HG03432 (cell line): ENCODE data around the gene RBM19.

ENCODE experiments used
- ATAC-seq: cut with Tn5 transposase; IDR thresholded peaks from one replicate; pipeline ENCODE4 v1.9.1; 2021; ENCODE audit warnings: mild to moderate bottlenecking, moderate library complexity; ENCODE audit not compliant: unreplicated experiment

The RBM19 gene

DNA sequence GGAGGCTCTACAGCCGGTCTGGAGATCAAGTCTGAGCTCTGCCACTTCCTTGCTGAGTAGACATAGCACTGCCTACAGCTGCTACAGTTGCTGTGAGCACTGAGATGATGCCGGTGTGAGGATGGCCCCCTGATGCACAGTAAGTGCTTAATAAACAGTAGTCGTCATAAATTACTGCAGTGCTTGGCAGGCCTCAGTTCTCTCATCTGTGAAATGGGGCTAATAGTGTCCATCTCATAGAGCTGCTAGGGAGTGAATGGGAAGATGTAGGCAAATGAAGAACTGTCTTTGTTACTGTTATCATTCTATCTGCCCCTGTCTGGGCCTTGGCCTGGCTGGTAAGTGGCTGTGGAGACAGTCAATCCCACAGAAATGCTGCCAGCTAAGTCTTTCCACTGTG lies 124.3 kb downstream of the RBM19 start:
- no peak for ATAC-seq

DNA sequence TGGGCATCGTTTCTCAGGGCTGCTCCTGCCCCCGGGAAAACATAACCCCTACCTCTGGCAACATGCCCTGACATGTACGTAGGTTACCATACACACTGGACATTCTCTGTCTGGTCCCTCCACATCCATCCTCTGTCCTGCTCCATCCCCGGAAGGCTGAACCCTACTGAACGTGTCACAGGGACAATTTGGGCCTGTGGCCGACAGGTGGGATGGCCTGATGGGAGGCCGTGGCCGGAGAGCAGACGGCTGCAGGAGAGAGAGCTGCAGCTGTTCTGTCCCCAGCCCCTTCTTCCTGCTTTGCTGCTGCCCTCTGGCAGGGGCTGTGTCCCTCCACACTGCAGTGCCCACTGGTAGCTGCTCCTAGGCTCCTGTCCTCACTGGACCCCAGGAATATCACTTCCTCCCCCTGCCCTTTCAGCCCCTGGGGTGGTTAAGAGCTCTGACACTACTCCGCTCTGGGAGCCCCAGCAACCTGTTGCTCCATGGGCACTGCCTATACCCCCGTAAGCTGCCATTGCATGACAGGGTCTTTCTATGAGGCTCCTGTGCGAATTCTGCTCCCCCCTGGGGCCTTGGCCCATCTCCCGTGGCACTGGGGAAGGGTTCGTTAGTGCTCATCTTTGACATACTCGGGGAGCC lies 125.6 kb downstream of the RBM19 start:
- ATAC-seq = no peak

DNA sequence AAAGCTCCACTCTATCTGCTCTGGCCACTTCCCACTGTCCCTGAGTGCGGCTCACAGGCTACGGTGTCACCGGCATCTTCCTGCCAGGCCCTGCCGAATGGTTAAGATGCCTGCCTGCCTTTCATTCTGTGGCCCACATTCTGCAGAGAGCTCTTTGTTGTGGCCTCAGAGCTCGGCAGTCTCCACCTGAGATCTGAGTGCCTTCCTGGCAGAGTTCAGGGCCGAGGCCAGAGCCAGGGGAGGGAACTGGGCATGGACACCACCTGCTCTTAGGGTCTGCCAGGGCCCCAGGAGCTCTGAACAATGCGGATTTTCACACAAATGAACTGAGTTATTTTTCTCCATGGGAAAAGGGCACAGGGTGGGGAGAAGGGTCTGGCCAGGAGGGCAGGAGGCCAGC lies 127.2 kb downstream of the RBM19 start:
- no peak for ATAC-seq

DNA sequence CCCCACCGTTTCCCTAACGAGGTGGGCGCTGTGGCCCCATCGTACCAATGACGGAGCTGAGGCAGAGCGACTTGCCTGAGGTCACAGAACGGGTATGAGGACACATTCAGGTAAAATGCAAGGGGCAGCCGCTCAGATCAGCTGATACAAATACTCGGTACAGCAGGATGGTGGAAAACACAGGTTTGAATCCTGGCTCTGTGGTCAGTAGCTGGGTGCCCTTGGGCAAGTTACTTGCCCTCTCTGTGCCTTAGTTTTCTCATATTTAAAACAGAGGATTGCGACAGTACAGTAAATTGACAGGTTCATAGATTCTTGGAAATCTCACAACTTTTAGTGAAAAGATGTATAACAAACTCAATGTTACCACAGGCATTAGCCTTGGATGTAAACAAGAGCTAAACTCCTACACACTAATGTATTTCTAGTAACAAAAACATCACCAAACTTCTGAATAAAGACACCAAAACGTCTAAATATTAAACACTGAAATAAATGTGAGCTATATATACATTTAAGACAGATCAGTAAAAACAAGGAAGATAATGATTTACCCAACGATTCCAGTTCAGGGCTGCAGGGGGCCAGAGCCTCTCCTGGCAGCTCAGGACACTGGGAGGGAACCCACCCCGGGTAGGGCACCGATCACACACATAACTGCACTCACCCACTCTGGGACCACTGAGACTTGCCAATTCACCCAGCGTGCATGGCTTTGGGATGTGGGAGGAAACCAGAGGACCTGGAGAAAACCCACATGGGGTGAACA lies 128.4 kb downstream of the RBM19 start:
- ATAC-seq = no peak

DNA sequence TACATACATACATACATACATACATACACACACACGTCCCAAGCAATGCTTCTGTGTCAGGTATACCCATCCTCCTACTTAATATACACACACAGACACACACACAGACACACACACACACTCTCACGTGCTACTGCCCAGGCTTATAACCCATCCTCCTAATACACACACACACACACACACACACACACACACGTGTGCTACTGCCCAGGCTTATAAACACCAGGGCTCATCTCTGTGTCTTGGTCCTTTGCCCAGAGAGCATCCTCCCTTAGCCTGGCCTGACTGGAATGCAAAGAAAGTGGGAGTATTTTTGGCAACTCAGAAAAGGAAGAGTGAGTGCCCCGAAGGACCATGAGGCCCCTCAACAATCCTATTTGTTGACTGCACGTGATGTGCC lies 129.0 kb downstream of the RBM19 start:
- no peak for ATAC-seq

DNA sequence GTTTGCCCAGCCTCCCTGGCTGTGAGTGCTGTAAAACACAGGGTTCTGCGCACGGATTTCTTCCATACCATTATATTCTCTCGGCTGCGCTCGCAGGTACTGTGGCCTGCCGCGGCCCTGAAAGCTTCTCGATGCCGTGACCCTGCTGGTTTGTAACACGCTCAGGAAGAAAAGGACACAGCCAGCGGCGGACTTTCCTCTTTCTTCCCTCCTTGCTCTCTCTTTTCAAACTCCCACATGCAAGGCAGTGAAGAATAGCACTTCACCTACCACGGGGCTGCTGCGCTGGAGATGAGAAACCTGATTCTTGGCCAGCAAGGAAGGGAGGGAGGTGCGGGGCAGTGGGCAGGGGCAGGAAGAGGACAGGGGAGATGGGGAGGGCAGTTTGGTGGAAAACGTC lies 130.2 kb downstream of the RBM19 start:
- ATAC-seq = no peak

DNA sequence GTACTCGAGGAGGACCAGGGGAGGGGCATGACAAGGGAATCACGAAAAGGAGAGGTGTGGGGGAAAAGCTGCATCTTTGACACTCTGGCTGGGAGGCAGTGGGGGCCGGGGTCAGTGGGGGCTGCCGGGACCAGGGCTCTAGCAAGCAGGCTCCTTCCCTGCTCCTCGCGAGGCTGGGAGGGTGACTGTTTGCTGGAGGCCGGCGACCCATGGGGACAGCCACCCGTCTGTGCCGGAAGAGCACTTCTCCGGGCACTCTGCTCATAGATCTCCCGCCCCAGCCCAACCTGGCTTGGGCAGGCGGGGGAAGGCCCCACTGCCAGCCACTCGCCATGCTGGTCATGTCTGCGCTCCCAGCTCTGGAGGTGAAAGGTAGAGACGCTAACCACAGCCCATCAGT lies 130.7 kb downstream of the RBM19 start:
- no peak for ATAC-seq

DNA sequence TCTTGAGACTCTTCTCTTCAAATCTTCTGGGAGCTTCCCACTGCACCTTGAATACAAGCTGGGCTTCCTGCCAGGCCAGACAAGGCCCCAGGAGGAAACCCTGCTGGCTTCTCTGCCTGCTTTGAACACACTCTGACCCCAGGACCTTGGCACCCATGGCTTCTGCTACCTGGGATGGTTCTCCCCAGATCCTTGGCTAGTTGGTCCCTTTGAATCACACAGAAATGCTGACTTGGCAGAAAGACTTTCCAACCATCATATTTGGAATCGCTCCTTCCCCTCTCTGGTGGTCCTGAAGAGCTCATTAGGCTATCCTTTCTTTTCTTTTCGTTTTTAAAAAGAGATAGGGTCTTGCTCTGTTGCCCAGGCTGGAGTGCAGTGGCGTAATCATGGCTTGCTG lies 132.7 kb downstream of the RBM19 start:
- ATAC-seq = no peak

DNA sequence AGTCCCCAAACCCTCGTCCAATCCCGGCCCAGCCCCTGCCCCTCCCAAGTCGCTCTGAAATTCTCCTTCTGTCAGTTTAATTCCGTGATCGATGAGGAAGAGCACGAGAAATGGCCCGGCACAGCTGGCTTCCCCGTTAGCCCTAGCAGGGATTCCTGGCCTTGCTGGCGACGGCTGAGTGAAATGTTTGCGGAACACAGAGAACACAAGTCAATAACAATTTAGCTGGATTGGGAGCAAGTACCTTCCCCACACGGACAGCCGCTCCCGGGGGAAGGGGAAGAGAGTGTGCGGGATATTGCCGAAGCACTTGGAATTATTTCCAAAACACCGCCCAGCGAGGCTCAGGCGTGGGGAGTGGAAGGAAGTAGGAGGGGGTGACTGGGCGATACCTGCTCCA lies 134.6 kb downstream of the RBM19 start:
- ATAC-seq = no peak

DNA sequence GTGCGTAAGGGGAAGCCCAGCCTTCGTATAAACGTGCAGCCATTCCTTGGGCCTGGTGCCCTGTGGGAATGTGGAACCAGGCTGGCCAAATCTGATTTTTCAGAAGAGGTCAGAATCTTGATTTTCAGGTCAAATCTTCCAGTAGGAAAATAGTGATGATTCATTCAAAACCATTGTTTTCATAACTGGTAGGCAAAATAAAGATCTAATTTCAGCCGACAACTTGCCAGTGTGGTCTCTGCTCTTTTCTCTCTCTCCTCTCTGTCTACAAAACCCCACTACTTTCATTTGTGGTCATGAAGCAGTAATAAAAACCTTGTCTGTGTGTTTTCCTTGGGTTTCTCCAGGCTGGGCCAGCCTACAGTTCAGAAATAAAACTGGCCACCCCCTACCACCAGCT lies 135.1 kb downstream of the RBM19 start:
- ATAC-seq = no peak

DNA sequence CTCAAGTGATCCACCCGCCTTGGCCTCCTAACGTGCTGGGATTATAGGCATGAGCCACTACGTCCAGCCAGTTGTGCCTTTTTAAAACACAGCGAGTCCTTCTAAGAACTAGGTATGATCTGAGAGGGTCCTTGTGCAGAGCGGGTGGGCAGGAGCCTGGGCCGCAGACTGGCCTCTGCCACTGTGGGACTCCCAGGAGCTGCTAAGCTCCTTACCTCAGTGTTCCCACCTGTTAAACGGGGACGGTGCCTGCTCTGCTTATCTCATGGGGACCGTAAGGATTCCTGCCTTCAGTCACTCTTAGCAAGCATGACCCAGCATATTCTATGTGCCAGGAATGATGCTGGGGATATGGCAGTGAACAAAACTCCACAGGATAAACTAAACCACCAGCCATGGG lies 136.9 kb downstream of the RBM19 start:
- no peak for ATAC-seq

DNA sequence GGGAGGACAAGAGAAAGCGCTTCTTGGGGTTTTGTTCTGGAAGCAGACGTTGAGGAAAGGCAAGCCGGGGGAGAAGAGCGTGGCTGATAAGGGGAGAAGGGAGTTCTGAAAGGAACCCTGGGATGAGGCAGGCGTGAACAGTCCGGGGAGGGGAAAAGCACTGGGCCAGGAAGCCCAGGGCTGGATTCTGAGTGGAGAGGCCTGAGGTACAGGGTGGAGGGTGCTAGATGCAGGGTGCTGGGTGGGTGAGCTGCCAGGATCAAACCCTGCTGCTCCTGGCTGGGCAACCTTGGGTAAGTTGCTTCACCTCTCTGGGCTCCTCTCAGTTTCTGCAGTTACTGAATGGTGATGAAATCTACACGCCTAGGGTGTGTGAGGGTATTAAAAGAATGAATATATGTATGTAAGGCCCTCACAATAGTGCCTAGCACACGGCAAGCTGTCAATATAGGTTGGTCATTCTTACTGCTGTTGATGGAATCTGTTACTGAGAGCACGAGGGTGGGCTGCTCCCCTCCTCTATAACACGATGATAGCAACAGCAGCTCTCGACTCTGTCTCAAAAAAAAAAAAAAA lies 138.5 kb downstream of the RBM19 start:
- no peak for ATAC-seq

DNA sequence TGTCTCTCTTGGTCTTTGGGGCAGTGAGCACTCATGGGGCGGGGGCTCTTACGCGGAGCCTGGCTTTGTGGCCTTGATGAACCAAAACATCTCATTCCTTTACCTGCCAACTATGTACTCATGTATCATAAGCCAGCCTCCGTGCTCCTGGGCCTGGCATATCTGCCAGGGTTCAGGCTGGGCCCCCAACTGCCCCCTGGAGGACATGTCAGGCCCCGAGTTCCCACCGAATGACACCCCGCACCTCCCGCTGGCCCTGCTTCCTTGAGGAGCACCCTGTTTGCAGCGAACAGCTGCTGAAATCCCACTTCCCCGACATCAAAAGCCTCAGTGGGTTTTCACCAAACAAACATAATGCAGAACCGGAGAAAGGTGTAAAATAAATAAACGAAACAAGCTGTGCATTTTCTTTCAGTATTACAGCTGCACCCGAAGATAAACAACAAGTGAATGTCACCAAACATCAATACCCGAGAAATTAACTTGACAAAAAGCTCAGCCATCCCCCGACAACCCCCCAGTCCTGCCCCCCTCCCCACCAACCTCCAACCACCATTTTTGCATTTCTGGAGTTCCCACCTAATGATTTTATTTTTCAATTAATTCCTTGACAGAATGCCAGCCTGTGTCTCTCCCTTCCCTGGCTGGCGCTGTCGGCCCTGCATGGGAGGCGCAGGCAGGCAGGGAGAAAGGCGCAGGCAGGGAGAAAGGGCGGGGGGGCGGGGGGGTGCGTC lies 139.2 kb downstream of the RBM19 start:
- no peak for ATAC-seq

DNA sequence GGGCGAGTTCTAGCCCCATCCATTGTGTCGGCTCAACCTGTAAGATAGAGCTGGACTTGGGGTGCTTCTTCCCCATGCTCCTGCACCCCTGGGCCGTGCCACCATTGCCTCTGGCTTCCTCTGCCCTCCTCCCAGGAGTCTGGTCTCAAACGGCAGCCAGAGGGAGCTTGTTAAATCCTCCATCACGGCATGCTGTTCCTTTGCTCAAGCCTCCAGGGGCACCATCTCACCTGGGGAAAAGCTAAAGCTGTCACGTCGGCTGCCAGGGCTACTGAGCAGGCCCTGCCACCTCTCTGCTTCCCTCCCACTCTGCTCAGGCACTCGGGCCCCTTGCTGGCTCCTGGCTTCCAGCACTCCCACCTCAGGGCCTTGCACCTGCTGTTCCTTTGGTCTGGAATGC lies 140.4 kb downstream of the RBM19 start:
- no peak for ATAC-seq

DNA sequence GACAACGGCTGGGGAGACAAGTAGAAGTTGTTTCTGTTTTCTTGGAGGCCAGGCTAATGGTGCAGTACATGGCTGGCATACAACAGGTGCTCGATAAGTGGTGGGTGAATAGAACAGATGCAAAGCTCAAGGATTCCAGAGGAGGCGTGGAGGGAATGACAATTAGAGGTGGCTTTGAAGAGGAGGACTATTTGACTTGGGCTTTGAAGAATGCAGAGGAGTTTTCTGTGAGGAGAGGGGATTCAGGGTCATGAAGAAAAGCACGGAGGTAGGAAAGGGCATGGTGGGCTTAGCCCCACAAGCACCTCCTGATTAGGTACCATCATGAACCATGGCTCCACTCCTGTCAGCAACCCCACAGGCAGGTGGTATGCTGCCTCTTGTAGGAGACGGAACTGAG lies 142.3 kb downstream of the RBM19 start:
- no peak for ATAC-seq

DNA sequence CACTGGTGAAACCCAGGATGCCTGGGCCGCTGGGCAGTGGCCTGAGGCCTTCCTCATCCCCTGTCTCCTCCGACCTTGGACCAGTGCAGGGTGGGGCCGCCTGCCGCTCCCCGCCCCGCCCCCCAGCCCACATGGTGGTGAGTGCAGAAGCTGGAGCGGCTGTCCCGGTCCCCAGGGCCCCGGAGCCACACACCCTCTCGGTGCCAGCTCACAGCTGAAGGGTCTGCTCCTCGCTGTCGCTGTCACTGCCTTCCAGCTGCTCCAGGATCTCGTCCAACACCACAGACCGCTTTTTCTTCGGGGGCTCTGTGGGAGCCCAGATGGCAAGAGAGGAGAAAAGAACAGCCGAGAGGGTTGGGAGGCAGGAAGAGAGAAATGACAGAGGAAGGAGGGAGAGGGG lies 143.1 kb downstream of the RBM19 start:
- ATAC-seq = no peak

DNA sequence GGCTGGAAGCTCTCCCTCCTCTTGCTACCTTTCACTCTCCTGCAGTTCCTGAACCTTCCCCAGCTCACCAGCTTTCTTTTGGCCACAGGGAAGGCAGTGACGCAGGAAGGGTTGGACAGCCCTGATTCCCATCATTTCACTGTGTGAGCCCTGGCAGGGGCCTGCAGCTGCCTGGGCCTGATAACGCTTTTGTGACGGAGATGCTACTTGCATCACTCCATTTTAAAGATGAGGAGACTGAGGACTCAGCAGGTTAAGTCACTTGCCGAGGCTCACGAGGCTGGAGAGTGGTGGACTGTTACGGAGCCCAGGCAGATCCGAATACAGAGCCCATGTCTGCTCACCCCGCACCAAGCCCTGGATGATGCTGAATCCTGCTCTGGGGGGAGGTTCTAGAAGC lies 145.3 kb downstream of the RBM19 start:
- no peak for ATAC-seq

DNA sequence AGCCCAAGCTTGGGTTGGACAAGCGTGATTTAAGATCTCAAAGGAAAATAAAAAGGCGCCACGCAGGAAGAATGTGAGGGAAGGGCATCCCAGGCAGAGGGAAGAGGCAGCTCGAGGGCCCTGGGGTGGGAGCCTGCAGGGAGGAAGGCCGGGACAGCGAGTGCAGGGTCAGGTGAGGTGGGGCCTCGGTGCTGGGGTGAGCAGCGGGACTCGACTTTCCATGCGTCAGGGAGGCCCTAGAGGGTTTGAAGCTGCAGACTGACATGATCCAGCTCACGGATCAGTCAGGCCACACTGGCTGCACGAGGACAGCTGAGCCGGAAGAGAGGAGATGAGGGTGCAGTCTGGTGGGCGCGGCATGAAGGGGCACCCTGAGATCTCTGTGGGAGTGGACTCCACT lies 145.8 kb downstream of the RBM19 start:
- no peak for ATAC-seq

DNA sequence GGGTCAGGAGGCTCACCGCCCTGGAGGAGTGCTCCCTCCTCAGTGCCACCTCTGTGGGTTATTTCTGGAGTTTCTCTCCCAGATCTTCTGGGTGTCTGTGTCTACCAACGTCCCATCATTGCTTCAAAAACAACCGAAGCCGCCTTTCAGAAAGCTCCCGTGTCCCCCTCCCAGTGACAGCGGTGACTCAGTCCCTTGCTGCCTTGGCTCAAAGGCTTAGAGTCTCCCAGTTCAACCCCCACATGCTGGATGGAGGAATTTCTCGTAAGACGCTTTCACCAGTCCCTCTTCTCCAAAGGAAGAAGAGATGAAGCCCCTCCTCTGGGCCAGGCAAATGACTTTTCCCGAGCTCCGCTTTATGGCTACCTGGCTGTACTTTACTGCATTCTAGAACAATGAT lies 146.6 kb downstream of the RBM19 start:
- ATAC-seq = no peak

DNA sequence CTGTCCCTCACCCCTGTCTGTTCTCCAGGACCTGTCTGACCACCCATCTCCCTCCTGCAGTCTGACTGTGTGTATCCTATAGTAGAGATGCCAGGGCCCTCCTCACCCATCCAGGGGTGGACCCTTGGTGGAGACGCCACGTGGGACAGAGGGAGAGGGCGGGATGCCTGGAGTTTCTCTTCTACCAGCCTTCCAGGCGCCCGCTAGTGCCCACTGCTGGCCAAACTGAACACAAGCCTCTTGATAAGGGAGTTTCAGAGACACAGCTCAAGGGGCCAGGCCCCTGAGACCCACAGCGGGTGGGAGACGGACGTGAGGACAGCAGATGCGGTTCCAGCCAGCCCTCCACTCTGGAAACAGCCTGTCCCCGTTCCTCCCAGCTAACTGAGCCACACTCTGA lies 147.3 kb downstream of the RBM19 start:
- ATAC-seq = no peak

DNA sequence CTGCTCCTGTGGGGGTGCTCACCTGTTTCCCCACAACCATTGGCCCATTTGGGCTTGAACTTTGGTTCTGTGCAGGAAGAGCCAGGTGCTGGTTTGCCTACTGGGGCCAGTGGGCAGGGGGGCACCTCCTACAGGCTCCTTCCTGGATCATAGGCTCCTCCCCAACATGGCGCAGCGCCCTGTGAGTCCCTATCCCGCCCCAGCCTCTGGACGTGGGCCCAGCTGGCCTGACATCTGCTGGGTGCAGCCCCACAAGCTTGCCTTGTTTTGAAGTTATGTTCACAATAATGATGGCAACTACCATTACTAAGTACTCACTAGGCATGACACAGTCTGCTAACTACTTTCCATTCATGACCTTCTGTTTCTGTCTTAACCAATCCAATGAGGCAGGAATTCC lies 147.8 kb downstream of the RBM19 start:
- no peak for ATAC-seq

DNA sequence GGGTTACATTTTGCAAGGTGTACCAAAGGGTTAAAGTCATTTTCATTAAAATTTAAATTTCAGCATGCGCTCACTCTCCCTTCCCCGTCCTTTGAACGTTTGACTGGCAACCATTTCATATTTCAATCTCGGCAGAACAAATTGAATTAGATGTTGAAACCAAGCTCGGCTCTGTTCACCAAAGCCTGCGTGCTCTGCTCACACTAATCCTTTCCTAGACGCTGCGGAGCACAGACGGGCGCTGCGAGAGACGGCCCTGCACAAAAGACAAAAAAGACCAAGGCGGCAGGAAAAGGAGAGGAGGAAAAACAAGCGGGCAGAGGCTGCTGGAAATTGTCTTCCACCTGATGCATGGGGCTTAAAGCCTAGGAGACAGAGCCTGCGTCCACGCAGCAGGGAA lies 149.3 kb downstream of the RBM19 start:
- ATAC-seq = no peak
